ENCODE data around the gene CCL4. TPM values are rescaled to one million over a fixed set of nuclear protein-coding genes. Genes with fewer than 3 reads are reported as not detected.

CCL4 gene
- total RNA-seq, 1 donor from 2014 or later: not detected

DNA sequence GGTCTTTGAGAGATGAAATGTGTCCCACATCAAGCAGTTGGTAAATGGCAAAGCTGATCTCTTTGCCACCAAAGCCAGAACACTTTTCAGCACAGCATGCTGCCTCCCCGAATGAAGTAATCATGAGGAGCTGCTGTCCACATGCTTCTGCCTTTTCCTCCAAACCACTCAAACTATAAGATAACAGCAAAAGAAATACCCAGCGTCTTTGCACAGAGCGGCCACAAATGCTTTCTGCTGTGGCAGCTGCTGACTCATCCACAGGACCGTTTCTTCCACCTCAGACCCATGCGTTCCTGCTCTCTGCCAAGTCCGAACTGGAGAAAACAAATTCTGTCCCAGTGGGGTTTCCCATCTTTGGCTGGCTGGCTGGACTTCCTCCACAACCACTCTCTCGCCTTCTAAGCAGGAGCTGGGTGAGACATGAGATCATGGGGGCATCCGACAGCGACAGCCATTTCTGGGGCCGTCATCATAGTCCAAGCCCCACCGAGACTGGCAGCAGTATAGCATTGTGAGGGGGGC is 45.7 kb downstream of the CCL4 start:
- H3K4me1 Mint-ChIP-seq (ENCODE audit: unreplicated experiment): no peaks in the 10 kb centered on the region
- H3K9me3 Mint-ChIP-seq: no peaks in the 10 kb centered on the region
- TF ChIP-seq CTCF (conservative IDR thresholded peaks at IDR 0.05): no peak
- H3K27me3 Mint-ChIP-seq: peaks cover 19% of the 10 kb centered on the region
- no peaks in the 10 kb centered on the region for H3K36me3 Mint-ChIP-seq
- no peak for DNase-seq (ENCODE audit: extremely low spot score, unreplicated experiment)
- H3K4me3 Mint-ChIP-seq: no peak overlapping the region
- no peak overlapping the region for H3K27ac Mint-ChIP-seq

DNA sequence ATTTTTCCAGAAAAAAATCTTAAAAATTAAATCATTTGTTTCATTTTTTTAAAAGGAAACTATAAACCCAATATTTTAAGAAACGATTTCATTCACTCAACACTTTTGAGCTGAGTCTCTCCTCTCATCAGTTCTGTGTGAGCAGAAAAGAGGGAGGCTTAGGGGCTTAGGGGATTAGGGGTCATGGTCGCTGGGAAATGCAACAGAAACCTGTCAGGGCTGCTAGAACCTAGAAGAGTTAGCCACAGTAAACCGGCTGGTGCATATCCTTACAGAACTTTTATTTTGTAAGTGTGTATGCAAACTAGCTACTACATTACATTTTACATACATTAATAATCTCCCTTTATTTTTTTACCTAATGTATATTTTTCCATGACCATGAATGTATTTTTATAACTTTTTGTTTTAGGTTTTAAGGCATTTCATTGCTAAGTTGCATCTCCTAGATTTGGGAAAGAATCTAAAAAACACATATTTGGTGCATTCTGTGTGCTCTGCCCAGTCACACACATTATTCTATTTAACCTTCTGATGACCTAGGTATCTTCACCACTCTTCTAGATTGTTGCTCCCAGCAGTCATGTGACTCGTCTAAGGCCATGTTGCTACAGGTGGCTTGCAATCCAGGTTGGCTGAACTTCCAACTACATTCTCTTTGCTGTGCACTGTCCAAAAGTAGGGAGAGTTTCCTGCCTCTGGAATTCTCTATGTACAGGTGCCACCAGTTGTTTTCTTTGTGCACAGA is 48.4 kb downstream of the CCL4 start:
- Mint-ChIP-seq H3K27ac (no peak overlapping the region), H3K27me3 (peaks cover 19% of the 10 kb centered on the region), H3K36me3 (no peaks in the 10 kb centered on the region), H3K4me1 (ENCODE audit: unreplicated experiment) (no peaks in the 10 kb centered on the region), H3K9me3 (no peaks in the 10 kb centered on the region), H3K4me3 (no peak overlapping the region)
- no peak for TF ChIP-seq CTCF (conservative IDR thresholded peaks at IDR 0.05)
- DNase-seq (ENCODE audit: extremely low spot score, unreplicated experiment): no peak

- no peak overlapping the region for H3K4me3 Mint-ChIP-seq
- H3K27ac Mint-ChIP-seq: no peak overlapping the region
- H3K36me3 Mint-ChIP-seq: no peaks in the 10 kb centered on the region
- no peaks in the 10 kb centered on the region for H3K9me3 Mint-ChIP-seq
- DNase-seq (ENCODE audit: extremely low spot score, unreplicated experiment): no peak
- TF ChIP-seq CTCF (conservative IDR thresholded peaks at IDR 0.05): no peak
- H3K27me3 Mint-ChIP-seq: peaks cover 18% of the 10 kb centered on the region
- H3K4me1 Mint-ChIP-seq (ENCODE audit: unreplicated experiment): no peaks in the 10 kb centered on the region
Measured at GRCh38 chr17:36152639-36153120, 49.1 kb downstream of the CCL4 start.

- Mint-ChIP-seq H3K36me3 (no peaks in the 10 kb centered on the region), H3K9me3 (no peaks in the 10 kb centered on the region), H3K4me1 (ENCODE audit: unreplicated experiment) (no peaks in the 10 kb centered on the region), H3K27ac (no peak overlapping the region), H3K27me3 (peaks cover 14% of the 10 kb centered on the region), H3K4me3 (no peak overlapping the region)
- no peak for DNase-seq (ENCODE audit: extremely low spot score, unreplicated experiment)
- no peak for TF ChIP-seq CTCF (conservative IDR thresholded peaks at IDR 0.05)
Measured at GRCh38 chr17:36153895-36154610, 50.4 kb downstream of the CCL4 start.

Other genes with a start within 250 kb of the CCL4 start
- gene HEATR9, start 234.9 kb upstream of the CCL4 start, total RNA-seq (ENCODE audit: low replicate concordance): not detected in 2 replicates
- gene CCL5, start 223.5 kb upstream of the CCL4 start, total RNA-seq (ENCODE audit: low replicate concordance): 1.1 TPM in 1 of 2 replicates, not detected in the other
- gene RDM1, start 173.1 kb upstream of the CCL4 start, total RNA-seq (ENCODE audit: low replicate concordance): 3.9 and 4.4 TPM in 2 replicates
- gene LYZL6, start 160.1 kb upstream of the CCL4 start, total RNA-seq (ENCODE audit: low replicate concordance): not detected in 2 replicates
- gene CCL16, start 122.3 kb upstream of the CCL4 start, total RNA-seq (ENCODE audit: low replicate concordance): not detected in 2 replicates
- not detected in 2 replicates for gene CCL14, start 117.1 kb upstream of the CCL4 start, total RNA-seq (ENCODE audit: low replicate concordance)
- 2.0 and 5.0 TPM in 2 replicates for gene CCL15, start 102.3 kb upstream of the CCL4 start, total RNA-seq (ENCODE audit: low replicate concordance)
- not detected in 2 replicates for gene CCL23, start 85.9 kb upstream of the CCL4 start, total RNA-seq (ENCODE audit: low replicate concordance)
- 0.60 TPM in 1 of 2 replicates, not detected in the other for gene CCL18, start 39.6 kb upstream of the CCL4 start, total RNA-seq (ENCODE audit: low replicate concordance)
- not detected in 2 replicates for gene CCL3, start 13.7 kb upstream of the CCL4 start, total RNA-seq (ENCODE audit: low replicate concordance)
- gene TBC1D3B, start 72.8 kb downstream of the CCL4 start, total RNA-seq (ENCODE audit: low replicate concordance): 14.5 and 18.0 TPM in 2 replicates
- gene CCL3L1, start 92.9 kb downstream of the CCL4 start, total RNA-seq (ENCODE audit: low replicate concordance): 0.41 TPM in 1 of 2 replicates, not detected in the other
- 0.45 TPM in 1 of 2 replicates, not detected in the other for gene CCL4L2, start 107.2 kb downstream of the CCL4 start, total RNA-seq (ENCODE audit: low replicate concordance)
- 0.24 TPM in 2 replicates for gene TBC1D3I, start 160.7 kb downstream of the CCL4 start, total RNA-seq (ENCODE audit: low replicate concordance)
- not detected in 2 replicates for gene TBC1D3G, start 220.1 kb downstream of the CCL4 start, total RNA-seq (ENCODE audit: low replicate concordance)